Measurements from ENCODE around the gene LNPEP. TPM values are rescaled to one million over a fixed set of nuclear protein-coding genes. Genes with fewer than 3 reads are reported as not detected.

Gene LNPEP
- total RNA-seq, 6 experiments from 2014 or later: 7.5 to 11.2 (median 9.9) TPM

DNA sequence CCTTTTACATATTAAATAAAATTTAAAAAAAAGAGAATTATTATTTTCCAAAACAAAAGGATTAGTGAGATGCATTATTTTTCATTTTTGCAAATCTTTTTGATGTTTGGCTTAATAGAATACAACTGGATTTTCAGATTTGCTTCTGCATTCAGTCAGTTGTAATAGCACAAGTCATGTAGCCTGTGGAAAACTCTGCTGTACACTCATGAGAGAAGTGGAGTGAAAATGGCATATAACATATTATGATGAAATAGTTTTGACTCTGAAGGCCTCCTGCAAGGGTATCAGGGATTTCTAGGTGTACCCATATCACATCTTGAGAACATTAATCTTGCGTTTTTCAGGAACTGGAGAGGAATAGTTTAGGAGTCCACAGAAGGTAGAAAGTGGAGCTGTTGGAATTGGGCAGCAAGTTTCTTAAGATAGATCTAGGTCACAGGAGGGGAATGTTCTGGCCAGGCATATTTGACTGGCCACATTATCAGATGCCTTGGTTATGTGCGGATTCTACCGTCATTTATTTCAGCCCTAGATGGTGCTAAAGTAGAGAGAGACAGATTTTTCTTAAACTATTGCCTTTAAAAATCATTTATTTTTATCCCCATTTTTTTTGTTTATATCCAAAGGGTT lies 16.4 kb downstream of the LNPEP start:
- Histone ChIP-seq H3K9me3 (no peaks in the 10 kb centered on the region), H3K36me3 (no peaks in the 10 kb centered on the region), H3K4me1 (peaks cover 0 to 1% (median 0%) of the 10 kb centered on the region in 4 donors), H3K4me3 (no peak overlapping the region), H3K27me3 (no peaks in the 10 kb centered on the region), H3K27ac (no peak overlapping the region)
- WGBS (ENCODE audit: insufficient coverage, low coverage, low lambda C conversion rate, missing lambda C conversion rate): 85% methylated on average over 3 of the region's 3 CpGs
- no peak for DNase-seq
- intact Hi-C loops (cut with DNase I): no loop called here
- no peak for ATAC-seq
- TF ChIP-seq, protein P1, sequence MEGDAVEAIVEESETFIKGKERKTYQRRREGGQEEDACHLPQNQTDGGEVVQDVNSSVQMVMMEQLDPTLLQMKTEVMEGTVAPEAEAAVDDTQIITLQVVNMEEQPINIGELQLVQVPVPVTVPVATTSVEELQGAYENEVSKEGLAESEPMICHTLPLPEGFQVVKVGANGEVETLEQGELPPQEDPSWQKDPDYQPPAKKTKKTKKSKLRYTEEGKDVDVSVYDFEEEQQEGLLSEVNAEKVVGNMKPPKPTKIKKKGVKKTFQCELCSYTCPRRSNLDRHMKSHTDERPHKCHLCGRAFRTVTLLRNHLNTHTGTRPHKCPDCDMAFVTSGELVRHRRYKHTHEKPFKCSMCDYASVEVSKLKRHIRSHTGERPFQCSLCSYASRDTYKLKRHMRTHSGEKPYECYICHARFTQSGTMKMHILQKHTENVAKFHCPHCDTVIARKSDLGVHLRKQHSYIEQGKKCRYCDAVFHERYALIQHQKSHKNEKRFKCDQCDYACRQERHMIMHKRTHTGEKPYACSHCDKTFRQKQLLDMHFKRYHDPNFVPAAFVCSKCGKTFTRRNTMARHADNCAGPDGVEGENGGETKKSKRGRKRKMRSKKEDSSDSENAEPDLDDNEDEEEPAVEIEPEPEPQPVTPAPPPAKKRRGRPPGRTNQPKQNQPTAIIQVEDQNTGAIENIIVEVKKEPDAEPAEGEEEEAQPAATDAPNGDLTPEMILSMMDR (IDR thresholded peaks at IDR 0.05): no peak
- no peak for TF ChIP-seq POLR2A (IDR thresholded peaks at IDR 0.05)

DNA sequence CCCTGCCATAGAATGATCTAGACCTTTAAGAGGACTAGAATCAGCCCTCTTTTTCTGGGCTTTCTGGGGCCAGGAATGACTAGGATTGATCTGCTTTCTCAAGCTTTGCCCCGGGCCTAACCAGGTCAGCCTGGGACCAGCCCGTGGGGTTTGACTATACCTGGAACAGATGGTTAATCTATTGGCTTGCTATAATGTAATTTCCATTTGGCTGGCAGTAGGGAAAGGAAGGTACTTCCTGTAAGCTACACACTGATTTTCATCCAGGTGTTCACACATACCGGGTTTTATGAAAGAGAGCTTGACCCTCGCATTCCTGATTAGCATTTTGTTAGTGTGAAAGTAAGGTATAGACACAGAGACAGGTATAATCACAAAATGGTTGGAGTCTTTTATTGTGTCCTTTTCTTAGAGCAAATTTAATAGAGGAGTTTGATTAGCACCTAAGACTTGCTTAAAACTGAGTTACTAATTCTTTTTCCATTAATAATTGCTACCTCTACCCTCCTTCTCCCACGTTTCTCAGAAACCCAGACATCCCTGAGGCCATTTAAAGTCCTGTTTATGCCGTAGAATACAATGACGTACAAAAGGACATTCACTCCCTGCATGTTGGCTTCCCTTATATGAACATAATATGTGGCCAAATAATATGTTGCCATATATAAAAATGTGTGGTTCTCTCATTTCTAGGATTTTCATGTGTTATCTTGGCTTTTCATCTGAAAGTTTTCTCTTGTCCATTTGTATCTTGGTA lies 17.3 kb downstream of the LNPEP start:
- DNase-seq (no peak), ATAC-seq (no peak)
- Histone ChIP-seq H3K9me3 (no peaks in the 10 kb centered on the region), H3K27ac (no peak overlapping the region), H3K4me1 (peaks cover 0 to 10% (median 0%) of the 10 kb centered on the region in 4 donors), H3K4me3 (no peak overlapping the region), H3K36me3 (no peaks in the 10 kb centered on the region), H3K27me3 (no peaks in the 10 kb centered on the region)
- intact Hi-C loops (cut with DNase I): no loop called here
- whole genome bisulfite sequencing (ENCODE audit: insufficient coverage, low coverage, low lambda C conversion rate, missing lambda C conversion rate): 73% methylated on average over 7 of the region's 7 CpGs
- TF ChIP-seq POLR2A (IDR thresholded peaks at IDR 0.05): no peak
- TF ChIP-seq, protein P1 (IDR thresholded peaks at IDR 0.05): no peak

DNA sequence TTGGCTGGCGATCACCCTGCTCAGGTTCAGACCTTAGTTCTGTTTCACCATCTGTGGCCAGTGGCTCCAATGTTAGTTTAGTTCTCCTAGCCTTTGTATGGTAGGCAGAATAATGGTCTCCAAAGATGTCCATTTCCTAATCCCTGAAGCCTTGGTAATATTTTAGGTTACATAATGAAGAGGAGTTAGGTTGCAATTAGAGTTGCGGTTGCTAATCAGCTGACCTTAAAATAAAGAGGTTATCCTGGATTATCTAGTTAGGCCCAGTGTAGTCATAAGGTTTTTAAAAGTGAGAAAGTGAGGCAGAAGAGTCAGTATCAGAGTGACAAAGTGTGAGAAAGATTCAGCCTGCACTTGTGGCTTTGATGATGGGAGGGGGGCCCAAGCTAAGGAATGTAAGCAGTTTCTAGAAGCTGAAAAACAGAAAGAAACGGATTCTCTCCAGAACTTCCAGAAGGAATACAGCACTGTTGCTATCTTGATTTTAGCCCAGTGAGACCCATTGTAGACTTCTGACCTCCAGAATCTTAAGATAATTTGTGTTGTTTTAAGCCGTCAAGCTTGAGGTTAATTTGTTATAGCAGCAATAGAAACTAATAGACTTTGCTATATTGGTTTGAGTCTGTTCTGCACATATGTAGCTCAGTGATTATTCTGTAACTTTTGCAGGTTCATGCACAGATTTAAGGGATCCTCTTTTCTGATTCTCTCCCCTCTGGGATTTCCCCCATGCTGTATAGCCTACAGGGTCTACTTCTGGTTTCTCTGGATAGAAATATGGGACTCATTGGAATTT lies 21.6 kb downstream of the LNPEP start:
- H3K27me3 ChIP-seq: no peaks in the 10 kb centered on the region
- H3K4me3 ChIP-seq: no peak overlapping the region
- intact Hi-C loops (cut with DNase I): no loop called here
- H3K27ac ChIP-seq: no peak overlapping the region
- peak in 3 of 4 donors; percentile 52 to 71 (median 63) for ATAC-seq
- 64% methylated on average over 4 of the region's 4 CpGs for WGBS (ENCODE audit: insufficient coverage, low coverage, low lambda C conversion rate, missing lambda C conversion rate)
- TF ChIP-seq, protein P1 (IDR thresholded peaks at IDR 0.05): no peak
- no peak for TF ChIP-seq POLR2A (IDR thresholded peaks at IDR 0.05)
- DNase-seq: no peak
- H3K4me1 ChIP-seq: peaks cover 0 to 17% (median 0%) of the 10 kb centered on the region in 4 donors
- no peaks in the 10 kb centered on the region for H3K36me3 ChIP-seq
- no peaks in the 10 kb centered on the region for H3K9me3 ChIP-seq

DNA sequence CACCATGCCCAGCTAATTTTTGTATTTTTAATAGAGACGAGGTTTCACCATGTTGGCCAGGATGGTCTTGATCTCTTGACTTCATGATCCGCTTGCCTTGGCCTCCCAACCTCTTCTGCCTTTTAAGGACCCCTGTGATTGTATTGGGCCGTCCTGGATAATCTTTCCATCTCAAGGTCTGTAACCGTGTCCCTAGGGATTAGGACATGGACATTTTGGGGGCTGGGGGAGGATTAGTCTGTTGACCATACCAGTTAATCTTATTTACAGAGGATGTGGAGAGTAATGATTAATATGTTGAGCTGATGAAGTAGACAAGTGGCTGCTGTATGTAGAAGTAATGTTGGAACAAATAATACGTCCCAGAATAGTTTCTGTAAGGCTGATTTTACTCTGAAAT lies 23.1 kb downstream of the LNPEP start:
- Histone ChIP-seq H3K27me3 (no peaks in the 10 kb centered on the region), H3K36me3 (no peaks in the 10 kb centered on the region), H3K27ac (no peak overlapping the region), H3K4me3 (no peak overlapping the region), H3K9me3 (no peaks in the 10 kb centered on the region), H3K4me1 (peaks cover 0 to 28% (median 0%) of the 10 kb centered on the region in 4 donors)
- DNase-seq: no peak
- WGBS (ENCODE audit: insufficient coverage, low coverage, low lambda C conversion rate, missing lambda C conversion rate): 92% methylated on average over 5 of the region's 5 CpGs
- ATAC-seq: no peak
- intact Hi-C loops (cut with DNase I): no loop called here
- TF ChIP-seq, protein P1 (IDR thresholded peaks at IDR 0.05): no peak
- TF ChIP-seq POLR2A (IDR thresholded peaks at IDR 0.05): no peak
